ENCODE results near the gene UBE2D3. TPM values are rescaled to one million over a fixed set of nuclear protein-coding genes. Genes with fewer than 3 reads are reported as not detected.

The UBE2D3 gene
- total RNA-seq, 1 donor from 2014 or later = 283 TPM

DNA sequence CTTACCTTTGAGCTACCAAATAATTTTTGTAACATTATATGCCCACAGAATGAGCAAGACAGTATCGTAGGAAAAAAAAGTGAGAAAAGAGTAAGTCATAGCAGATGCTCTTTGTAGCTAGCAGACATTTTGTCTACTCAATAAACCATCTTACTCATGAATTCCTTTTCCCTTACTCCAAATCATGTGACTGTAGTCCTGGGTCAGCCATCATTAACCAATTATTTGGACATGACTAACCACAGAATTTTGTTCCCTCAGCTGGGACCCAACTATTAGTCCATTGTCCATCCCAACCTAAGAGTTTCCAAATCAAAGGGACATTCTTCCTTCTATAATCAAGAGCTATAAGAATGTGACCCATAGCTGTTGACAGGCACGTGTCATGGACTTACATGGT is 11.4 kb downstream of the UBE2D3 start:
- H3K4me3 ChIP-seq (ENCODE audit: low read depth, low read length) = no peak overlapping the region
- TF ChIP-seq CTCF (conservative IDR thresholded peaks at IDR 0.05; ENCODE audit: low read depth, low read length) = no peak
- DNase-seq (ENCODE audit: low read depth) = peak; percentile 77

DNA sequence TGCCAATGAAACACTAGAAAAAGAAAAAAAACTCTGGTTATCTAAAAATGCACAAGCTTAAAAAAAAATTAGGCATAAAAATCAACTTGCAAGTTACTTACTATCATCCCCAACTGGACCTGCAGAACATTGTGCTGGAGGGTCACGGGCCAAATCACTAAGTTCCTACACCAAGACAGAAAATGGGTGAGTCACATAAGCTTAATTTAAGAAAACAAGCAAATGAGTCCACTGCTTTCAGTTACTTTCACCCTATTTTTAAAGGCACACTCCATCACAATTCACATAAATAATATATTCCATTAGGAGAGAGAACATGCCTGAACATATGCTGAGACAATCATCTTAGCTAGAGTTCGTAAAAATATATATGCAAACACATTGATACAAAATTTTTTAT is 17.7 kb downstream of the UBE2D3 start:
- DNase-seq (ENCODE audit: low read depth) = no peak
- no peak for TF ChIP-seq CTCF (conservative IDR thresholded peaks at IDR 0.05; ENCODE audit: low read depth, low read length)
- no peak overlapping the region for H3K4me3 ChIP-seq (ENCODE audit: low read depth, low read length)

GRCh38 chr4:102809190-102809589 is 18.2 kb downstream of the UBE2D3 start:
- no peak for TF ChIP-seq CTCF (conservative IDR thresholded peaks at IDR 0.05; ENCODE audit: low read depth, low read length)
- H3K4me3 ChIP-seq (ENCODE audit: low read depth, low read length) = no peak overlapping the region
- no peak for DNase-seq (ENCODE audit: low read depth)

DNA sequence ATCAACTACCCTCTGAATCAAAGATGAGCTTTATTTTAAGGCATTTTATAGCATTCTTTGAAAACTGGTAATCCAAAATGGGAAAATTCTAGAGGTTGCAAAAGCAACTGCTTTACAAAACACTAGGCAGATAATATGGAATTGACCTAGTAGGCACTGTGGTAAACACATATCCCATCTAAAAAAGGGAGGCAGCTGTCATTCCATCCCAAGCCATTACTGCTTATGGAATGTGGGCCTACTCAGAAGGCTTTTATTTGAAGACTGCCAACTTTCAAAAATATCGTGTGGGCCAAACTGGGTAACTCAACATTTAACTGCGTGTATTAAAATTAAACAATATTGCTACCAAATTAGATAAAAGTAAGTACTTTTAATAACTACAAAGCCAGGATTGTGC is 19.3 kb downstream of the UBE2D3 start:
- no peak for TF ChIP-seq CTCF (conservative IDR thresholded peaks at IDR 0.05; ENCODE audit: low read depth, low read length)
- H3K4me3 ChIP-seq (ENCODE audit: low read depth, low read length) = no peak overlapping the region
- DNase-seq (ENCODE audit: low read depth) = no peak

DNA sequence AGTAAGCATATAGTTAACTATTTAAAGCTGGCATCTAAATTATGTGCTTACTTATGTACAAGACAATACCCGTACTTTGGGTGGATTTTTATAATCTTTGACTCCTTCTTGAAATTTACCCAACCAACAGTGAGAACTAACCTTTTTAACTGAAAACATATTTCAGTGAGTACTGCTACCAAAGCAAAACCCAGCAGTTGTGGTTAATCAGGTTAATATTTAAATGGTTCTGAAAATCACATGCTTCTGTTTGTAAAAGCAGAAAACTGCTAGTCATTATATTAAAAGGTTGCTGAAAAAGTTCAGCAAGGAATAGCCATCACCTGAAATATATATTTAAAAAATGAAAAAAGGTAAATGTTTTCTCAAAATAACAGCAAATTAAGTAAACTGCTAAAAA is 20.0 kb downstream of the UBE2D3 start:
- DNase-seq (ENCODE audit: low read depth) = no peak
- no peak for TF ChIP-seq CTCF (conservative IDR thresholded peaks at IDR 0.05; ENCODE audit: low read depth, low read length)
- no peak overlapping the region for H3K4me3 ChIP-seq (ENCODE audit: low read depth, low read length)

DNA sequence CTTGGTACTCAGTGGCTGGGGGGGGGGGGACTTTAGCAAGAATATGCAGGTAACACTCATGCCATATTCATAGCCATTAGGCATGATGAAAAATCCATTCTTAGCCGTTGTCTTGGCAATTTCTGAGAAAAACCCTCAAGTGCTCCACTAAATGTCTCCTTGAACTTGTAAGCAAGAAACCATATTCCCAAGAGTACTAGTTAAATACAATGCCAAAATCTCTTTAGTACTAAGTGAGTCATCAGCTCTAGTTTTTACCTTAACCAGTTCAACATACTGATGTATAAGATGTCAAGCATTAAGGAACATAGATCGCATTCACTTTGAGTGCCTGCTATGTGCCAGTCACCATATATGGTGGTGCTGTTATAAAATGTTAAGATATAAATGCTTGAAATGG is 27.5 kb downstream of the UBE2D3 start:
- H3K4me3 ChIP-seq (ENCODE audit: low read depth, low read length) = no peak overlapping the region
- DNase-seq (ENCODE audit: low read depth) = no peak
- no peak for TF ChIP-seq CTCF (conservative IDR thresholded peaks at IDR 0.05; ENCODE audit: low read depth, low read length)

GRCh38 chr4:102794999-102795398 is 32.4 kb downstream of the UBE2D3 start:
- no peak for TF ChIP-seq CTCF (conservative IDR thresholded peaks at IDR 0.05; ENCODE audit: low read depth, low read length)
- H3K4me3 ChIP-seq (ENCODE audit: low read depth, low read length) = no peak overlapping the region
- no peak for DNase-seq (ENCODE audit: low read depth)

Measured in epithelial cell of proximal tubule (primary cell).